ENCODE results near the gene CCDC39. TPM values are rescaled to one million over a fixed set of nuclear protein-coding genes. Genes with fewer than 3 reads are reported as not detected.

Gene CCDC39
- total and polyA plus RNA-seq, 9 of the 15 experiments (the other 6 are each of a cell fraction or from before 2014, with no cell fraction given), result not detected

- TF ChIP-seq, protein P1, sequence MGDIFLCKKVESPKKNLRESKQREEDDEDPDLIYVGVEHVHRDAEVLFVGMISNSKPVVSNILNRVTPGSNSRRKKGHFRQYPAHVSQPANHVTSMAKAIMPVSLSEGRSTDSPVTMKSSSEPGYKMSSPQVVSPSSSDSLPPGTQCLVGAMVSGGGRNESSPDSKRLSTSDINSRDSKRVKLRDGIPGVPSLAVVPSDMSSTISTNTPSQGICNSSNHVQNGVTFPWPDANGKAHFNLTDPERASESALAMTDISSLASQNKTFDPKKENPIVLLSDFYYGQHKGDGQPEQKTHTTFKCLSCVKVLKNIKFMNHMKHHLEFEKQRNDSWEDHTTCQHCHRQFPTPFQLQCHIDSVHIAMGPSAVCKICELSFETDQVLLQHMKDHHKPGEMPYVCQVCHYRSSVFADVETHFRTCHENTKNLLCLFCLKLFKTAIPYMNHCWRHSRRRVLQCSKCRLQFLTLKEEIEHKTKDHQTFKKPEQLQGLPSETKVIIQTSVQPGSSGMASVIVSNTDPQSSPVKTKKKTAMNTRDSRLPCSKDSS (IDR thresholded peaks at IDR 0.05; ENCODE audit: low read depth, partially characterized antibody), result no peak
- no peak for TF ChIP-seq THRA (IDR thresholded peaks at IDR 0.05)
- ChIA-PET CTCF (ENCODE audit: low intra/inter-chr PET ratio) (no interaction called here), POLR2A (no interaction called here)
- H3K79me2 ChIP-seq (ENCODE audit: control insufficient read depth, insufficient read depth, low read length), result no peaks in the 10 kb centered on the region
- H3K4me2 ChIP-seq (ENCODE audit: insufficient read depth, low read length), result no peak overlapping the region
- ATAC-seq (no peak), FAIRE-seq (no peak), DNase-seq (ENCODE audit: extremely low read depth in 1 of 4, low spot score in 3 of 4) (no peak)
- no peaks in the 10 kb centered on the region for H3K9me1 ChIP-seq (ENCODE audit: control insufficient read depth, insufficient read depth, low read length)
- no peak overlapping the region for H3K4me3 ChIP-seq
- H2AFZ ChIP-seq (ENCODE audit: low read depth, low read length), result no peak overlapping the region
- H3K27me3 ChIP-seq (ENCODE audit: control insufficient read depth in 2 of 2, insufficient read depth in 2 of 2, low read length in 2 of 2), result no peaks in the 10 kb centered on the region
- H3K4me1 ChIP-seq (replicated peaks in 1 of 2; ENCODE audit: control insufficient read depth in 2 of 2, insufficient read depth in 2 of 2, low read length in 2 of 2), result no peaks in the 10 kb centered on the region
- no TSS peak for BruUV-seq (replicated peaks)
- no peak overlapping the region for H3K27ac ChIP-seq (ENCODE audit: extremely low read depth, low read depth, low read length)
- in situ Hi-C loops (cut with MboI) (no loop called here), intact Hi-C loops (cut with micrococcal nuclease) (no loop called here)
- H4K20me1 ChIP-seq (replicated peaks; ENCODE audit: control insufficient read depth, insufficient read depth, low read length), result no peaks in the 10 kb centered on the region
- H3K9me3 ChIP-seq (replicated peaks; ENCODE audit: control insufficient read depth, insufficient read depth, low read depth, low read length), result no peaks in the 10 kb centered on the region
- H3K9ac ChIP-seq (ENCODE audit: insufficient read depth in 1 of 2, low read depth in 2 of 2, low read length in 2 of 2), result no peak overlapping the region
- no peaks in the 10 kb centered on the region for H3K36me3 ChIP-seq (ENCODE audit: control insufficient read depth, insufficient read depth, low read length)
Observed at GRCh38 chr3:180704532-180704931, 25.2 kb upstream of the CCDC39 start.

GRCh38 chr3:180700941-180701340, 21.7 kb upstream of the CCDC39 start:
- ChIA-PET CTCF (ENCODE audit: low intra/inter-chr PET ratio) (no interaction called here), POLR2A (no interaction called here)
- WGBS (ENCODE audit: insufficient coverage, low coverage, missing lambda C conversion rate), result 3% methylated on average over 3 of the region's 3 CpGs
- DNase-seq (ENCODE audit: extremely low read depth in 1 of 4, low spot score in 3 of 4), result no peak
- no peak overlapping the region for H3K9ac ChIP-seq (ENCODE audit: insufficient read depth in 1 of 2, low read depth in 2 of 2, low read length in 2 of 2)
- no peaks in the 10 kb centered on the region for H3K4me1 ChIP-seq (replicated peaks in 1 of 2; ENCODE audit: control insufficient read depth in 2 of 2, insufficient read depth in 2 of 2, low read length in 2 of 2)
- no peak overlapping the region for H2AFZ ChIP-seq (ENCODE audit: low read depth, low read length)
- no peaks in the 10 kb centered on the region for H3K36me3 ChIP-seq (ENCODE audit: control insufficient read depth, insufficient read depth, low read length)
- no peak for FAIRE-seq
- H3K4me2 ChIP-seq (ENCODE audit: insufficient read depth, low read length), result no peak overlapping the region
- no peak overlapping the region for H3K27ac ChIP-seq (ENCODE audit: extremely low read depth, low read depth, low read length)
- no peaks in the 10 kb centered on the region for H3K27me3 ChIP-seq (ENCODE audit: control insufficient read depth in 2 of 2, insufficient read depth in 2 of 2, low read length in 2 of 2)
- H4K20me1 ChIP-seq (replicated peaks; ENCODE audit: control insufficient read depth, insufficient read depth, low read length), result no peaks in the 10 kb centered on the region
- H3K9me3 ChIP-seq (replicated peaks; ENCODE audit: control insufficient read depth, insufficient read depth, low read depth, low read length), result no peaks in the 10 kb centered on the region
- BruUV-seq (replicated peaks), result no TSS peak
- no peaks in the 10 kb centered on the region for H3K9me1 ChIP-seq (ENCODE audit: control insufficient read depth, insufficient read depth, low read length)
- in situ Hi-C loops (cut with MboI) (no loop called here), intact Hi-C loops (cut with micrococcal nuclease) (no loop called here)
- ATAC-seq, result no peak
- no peaks in the 10 kb centered on the region for H3K79me2 ChIP-seq (ENCODE audit: control insufficient read depth, insufficient read depth, low read length)
- H3K4me3 ChIP-seq, result no peak overlapping the region
- TF ChIP-seq RHOXF2B (CRISPR knock-in tag; conservative IDR thresholded peaks at IDR 0.05) (no peak), ZFP36 (IDR thresholded peaks at IDR 0.05; ENCODE audit: low read depth, low read length, partially characterized antibody) (no peak), CBX8 (IDR thresholded peaks at IDR 0.05; ENCODE audit: borderline replicate concordance, extremely low read depth, low read depth, low read length, poor library complexity, severe bottlenecking) (no peak), SFPQ (IDR thresholded peaks at IDR 0.05; ENCODE audit: low read depth, low read length) (no peak), ZFP30 (CRISPR knock-in tag; IDR thresholded peaks at IDR 0.05; ENCODE audit: borderline replicate concordance) (no peak), ETS1 (conservative IDR thresholded peaks at IDR 0.05; ENCODE audit: control insufficient read depth, low read depth, low read length) (no peak)

Data from K562 (cell line).